VCaP (cell line): Measurements from ENCODE around the gene FUT6.

ENCODE experiments used
- H3K27ac ChIP-seq: fragments of 450-650 bp; 2 replicates; pipeline ENCODE4 v1.5.1; 2017
- TF ChIP-seq, protein P1 (sequence below): fragments of 450-650 bp; conservative IDR thresholded peaks from 2 replicates; pipeline ENCODE4 v1.5.1; 2017; ENCODE audit warnings: mild to moderate bottlenecking, moderate library complexity

FUT6 gene

DNA sequence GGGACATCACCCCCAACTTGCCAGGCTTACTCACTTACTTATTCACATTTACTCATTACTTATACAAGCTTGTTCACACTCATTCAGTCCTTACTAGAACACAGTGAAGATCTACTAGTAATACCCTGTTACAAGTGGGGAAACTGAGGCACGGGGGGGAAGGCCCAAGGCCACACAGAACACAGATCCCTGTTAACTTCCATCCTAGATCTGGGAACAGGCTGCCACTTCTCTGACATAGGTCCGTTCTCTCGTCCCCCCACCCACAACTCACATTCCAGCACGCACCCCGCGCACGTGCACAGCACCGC is 36.1 kb downstream of the FUT6 start:
- no peak overlapping the region; the same call in 1 of the 2 replicates for H3K27ac ChIP-seq
- TF ChIP-seq, protein P1, sequence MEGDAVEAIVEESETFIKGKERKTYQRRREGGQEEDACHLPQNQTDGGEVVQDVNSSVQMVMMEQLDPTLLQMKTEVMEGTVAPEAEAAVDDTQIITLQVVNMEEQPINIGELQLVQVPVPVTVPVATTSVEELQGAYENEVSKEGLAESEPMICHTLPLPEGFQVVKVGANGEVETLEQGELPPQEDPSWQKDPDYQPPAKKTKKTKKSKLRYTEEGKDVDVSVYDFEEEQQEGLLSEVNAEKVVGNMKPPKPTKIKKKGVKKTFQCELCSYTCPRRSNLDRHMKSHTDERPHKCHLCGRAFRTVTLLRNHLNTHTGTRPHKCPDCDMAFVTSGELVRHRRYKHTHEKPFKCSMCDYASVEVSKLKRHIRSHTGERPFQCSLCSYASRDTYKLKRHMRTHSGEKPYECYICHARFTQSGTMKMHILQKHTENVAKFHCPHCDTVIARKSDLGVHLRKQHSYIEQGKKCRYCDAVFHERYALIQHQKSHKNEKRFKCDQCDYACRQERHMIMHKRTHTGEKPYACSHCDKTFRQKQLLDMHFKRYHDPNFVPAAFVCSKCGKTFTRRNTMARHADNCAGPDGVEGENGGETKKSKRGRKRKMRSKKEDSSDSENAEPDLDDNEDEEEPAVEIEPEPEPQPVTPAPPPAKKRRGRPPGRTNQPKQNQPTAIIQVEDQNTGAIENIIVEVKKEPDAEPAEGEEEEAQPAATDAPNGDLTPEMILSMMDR: no peak

DNA sequence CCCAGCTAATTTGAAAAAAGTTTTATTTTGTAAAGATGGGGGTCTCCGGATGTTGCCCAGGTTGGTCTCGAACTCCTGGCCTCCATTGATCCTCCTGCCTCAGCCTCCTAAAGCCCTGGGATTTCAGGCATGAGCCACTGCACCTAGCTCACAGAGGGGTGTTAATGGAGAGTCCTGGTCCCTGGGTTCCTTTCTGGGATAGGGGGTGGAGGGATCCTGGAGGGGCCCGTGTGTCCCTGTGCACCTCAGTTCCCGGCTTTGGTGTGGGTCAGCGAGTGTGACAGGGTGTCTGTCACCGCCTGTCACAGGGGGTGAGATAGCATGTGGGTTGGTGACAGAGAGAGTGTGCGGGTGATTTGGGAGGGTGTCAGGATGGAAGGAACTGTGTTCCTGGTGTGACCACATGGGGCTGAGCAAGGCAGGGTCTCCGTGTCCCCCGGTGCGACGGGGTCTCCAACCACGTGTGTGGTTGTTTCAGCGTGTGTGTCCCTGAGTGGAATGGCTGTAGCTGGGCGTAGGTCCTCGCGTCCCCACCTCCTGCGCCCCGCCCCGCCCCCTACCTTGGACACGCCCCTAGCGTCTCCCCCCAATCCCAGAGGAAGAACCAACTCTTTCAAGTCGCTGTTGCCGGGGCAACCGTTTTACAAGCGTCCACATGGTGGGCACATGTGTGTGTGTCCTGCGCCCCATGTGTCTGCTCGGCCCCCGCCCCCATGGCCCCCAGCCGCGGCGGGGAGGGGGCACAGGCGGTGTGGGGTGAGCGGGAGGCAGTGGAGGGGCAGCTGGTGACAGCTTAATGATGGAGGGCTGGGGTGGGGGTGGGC is 37.5 kb downstream of the FUT6 start:
- TF ChIP-seq, protein P1: no peak
- H3K27ac ChIP-seq: no peak overlapping the region

DNA sequence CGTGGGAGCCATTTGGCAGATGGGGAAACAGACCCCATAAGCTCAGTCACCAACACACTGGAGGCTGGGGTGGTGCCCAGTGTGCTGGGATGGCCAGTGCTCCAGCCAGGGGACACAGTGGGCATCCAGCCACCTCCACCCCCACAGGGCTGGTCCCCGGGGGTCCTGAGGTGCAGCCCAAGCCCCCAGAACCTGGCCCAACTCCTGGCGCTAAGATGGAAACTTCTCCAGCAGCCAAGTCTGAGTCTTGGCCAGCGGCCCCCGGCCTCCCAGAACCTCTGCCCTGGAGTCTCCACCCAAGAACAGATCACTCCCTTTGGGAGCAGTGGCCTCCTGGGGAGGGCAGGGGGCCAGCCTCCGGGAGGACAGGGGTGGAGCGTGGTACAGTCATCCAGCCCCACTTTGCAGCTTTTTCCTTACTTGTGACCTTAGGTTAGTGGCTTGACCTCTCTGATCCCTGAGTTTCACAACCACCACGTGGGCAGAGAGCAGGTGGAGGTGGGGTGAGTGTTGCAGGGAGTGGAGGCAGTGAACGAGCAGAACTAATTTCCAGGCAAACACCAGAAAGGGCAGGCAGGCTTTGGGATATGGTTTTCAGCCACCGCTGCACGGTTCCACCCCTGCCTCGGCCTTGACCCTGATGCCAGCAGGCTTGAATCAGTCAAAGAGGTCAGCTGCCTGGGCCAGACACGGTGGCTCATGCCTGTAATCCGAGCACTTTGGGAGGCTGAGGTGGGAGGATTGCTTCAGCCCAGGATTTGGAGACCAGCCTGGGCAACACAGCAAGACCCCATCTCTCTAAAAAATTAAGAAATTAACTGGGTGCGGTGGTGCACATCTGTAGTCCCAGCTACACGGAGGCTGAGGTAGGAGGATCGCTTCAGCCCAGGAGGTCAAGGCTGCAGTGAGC is 38.9 kb downstream of the FUT6 start:
- TF ChIP-seq, protein P1: no peak
- H3K27ac ChIP-seq: no peak overlapping the region

DNA sequence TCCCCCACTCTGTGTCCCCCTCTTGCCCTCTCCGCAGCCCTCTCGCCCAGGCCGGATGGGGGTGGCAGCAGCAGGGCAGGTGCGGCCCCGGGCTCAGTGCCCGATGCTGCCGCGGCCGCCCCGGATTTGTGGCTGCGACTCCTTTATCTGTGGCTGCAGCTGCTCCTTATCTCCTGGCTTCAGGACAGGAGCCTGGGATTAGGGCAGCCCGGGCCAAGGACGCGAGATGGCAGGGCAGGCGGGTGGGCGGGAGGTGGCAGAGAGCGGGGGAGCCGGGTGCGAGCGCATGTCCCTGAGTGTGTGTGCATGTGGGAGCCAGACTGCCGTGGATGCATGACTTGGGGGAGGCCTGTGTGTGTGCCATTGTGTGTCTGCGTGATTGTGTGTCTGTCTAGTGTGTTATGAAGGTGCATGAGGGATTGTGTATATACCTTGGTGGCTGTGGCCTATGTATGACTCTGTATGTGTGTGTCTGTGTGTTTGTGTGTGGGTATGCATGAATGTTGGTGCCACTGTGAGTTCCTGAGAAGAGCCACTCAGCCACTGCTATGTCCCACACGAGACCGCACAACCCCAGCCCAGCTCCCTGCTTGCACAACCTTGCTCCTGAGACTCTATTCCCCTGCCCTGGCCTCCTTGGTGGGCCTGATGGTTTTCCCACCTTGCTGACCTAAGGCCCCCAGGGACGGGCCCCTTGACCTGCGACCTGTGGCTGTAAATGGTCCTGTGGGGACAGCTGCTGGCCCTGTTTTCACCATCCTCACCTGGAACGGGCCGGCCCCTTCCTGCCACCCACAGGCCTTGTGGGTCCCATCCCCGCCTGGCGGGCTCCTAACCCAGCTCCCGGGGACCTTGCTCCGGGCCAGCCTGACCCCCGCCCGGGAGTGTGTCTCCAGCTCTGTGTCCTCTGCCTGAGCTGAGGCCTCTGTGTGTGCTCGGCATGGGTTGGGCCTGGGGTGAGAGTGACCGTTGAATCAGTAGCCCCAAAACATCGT is 40.0 kb downstream of the FUT6 start:
- no peak overlapping the region for H3K27ac ChIP-seq
- TF ChIP-seq, protein P1: no peak

DNA sequence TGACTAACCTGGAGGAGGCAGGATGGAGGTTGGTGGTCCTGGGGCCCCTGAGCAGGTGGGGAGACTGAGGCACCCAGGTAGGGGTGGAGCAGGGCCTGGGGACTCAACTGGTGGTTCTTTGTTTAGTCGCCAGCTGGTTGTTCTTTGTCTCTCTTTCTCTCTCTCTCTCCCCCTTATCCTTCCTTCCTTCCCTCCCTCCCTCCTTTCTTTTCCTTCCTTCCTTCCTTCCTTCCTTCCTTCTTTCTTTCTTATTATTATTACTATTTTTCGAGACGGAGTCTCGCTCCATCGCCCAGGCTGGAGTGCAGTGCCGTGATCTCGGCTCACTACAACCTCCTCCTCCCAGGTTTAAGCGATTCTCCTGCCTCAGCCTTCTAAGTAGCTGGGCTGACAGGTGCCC is 41.3 kb downstream of the FUT6 start:
- TF ChIP-seq, protein P1: no peak
- no peak overlapping the region for H3K27ac ChIP-seq

DNA sequence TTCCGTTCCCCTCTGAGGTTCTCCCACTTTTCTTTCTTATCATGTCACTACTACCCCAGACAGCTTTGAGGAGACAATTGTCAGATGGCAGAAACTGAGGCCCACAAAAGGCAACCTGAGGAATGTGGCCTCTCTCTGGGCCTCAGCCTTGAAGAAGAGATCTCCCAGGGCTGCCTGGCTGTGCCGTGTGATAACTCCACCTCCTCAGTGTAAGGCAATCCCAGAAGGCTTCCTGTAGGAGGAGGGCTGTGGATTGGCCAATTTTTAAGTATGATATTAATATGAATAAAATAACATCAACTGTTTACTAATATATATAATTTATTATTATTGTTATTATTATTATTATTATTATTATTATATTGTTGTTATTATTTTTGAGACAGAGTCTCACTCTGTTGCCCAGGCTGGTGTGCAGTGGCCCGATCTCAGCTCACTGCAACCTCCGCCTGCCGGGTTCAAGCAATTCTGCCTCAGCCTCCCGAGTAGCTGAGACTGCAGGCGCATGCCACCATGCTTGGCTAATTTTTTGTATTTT is 44.1 kb downstream of the FUT6 start:
- TF ChIP-seq, protein P1: no peak
- H3K27ac ChIP-seq: no peak overlapping the region
